CD14-positive monocyte (primary cell): ENCODE measurements around the gene REM1. TPM values are rescaled to one million over a fixed set of nuclear protein-coding genes. Genes with fewer than 3 reads are reported as not detected.

Source experiments
- DNase-seq, 3 donors: peaks; one replicate each; pipeline ENCODE4 v3.0.0-alpha.2; 2011 to 2022
- H2AFZ ChIP-seq: 2 replicates; pipeline ENCODE4 v1.6.0; 2012; ENCODE audit warnings: mild to moderate bottlenecking, low read depth, low read length, inconsistent platforms; ENCODE audit not compliant: insufficient read depth, poor library complexity, severe bottlenecking
- H3K27ac ChIP-seq, 2 donors: 1 replicate in 1 of 2; 2 replicates in 1 of 2; pipeline ENCODE4 v1.5.1; 2012 to 2013; ENCODE audit warnings: low read length in 2 of 2, control low read depth in 1 of 2, inconsistent platforms in 1 of 2, low read depth in 1 of 2, mild to moderate bottlenecking in 1 of 2
- H3K27me3 ChIP-seq, 2 donors: one replicate each; pipeline versions ENCODE4 v1.6.0 to v1.6.1; 2011 to 2013; ENCODE audit warnings: low read length in 2 of 2; ENCODE audit not compliant: control insufficient read depth in 2 of 2, insufficient read depth in 2 of 2
- H3K36me3 ChIP-seq, 2 donors: replicated peaks in 1 of 2; 1 replicate in 1 of 2; 2 replicates in 1 of 2; pipeline versions ENCODE4 v1.5.1 to v1.6.1; 2012 to 2013; ENCODE audit warnings: low read length in 2 of 2, control low read depth in 1 of 2, inconsistent platforms in 1 of 2, mild to moderate bottlenecking in 1 of 2; ENCODE audit not compliant: insufficient read depth in 2 of 2, control insufficient read depth in 1 of 2
- H3K4me1 ChIP-seq, 2 donors: 1 replicate in 1 of 2; 2 replicates in 1 of 2; pipeline versions ENCODE4 v1.5.1 to v1.6.1; 2012 to 2013; ENCODE audit warnings: low read length in 2 of 2, control low read depth in 1 of 2, inconsistent platforms in 1 of 2, mild to moderate bottlenecking in 1 of 2, moderate library complexity in 1 of 2; ENCODE audit not compliant: insufficient read depth in 2 of 2, control insufficient read depth in 1 of 2
- H3K4me2 ChIP-seq: replicated peaks from 2 replicates; pipeline ENCODE3; 2012; ENCODE audit warnings: low read length, moderate library complexity, mild to moderate bottlenecking; ENCODE audit not compliant: poor library complexity, severe bottlenecking; ENCODE audit errors: extremely low read depth
- H3K4me3 ChIP-seq, 3 experiments: fragments of 200-600 bp in 1 of 3; sonication (generic) in 1 of 3; replicated peaks in 1 of 3; 1 replicate in 2 of 3; 2 replicates in 1 of 3; pipeline ENCODE4 v1.5.1; 2011 to 2013; ENCODE audit warnings: low read length in 3 of 3, mild to moderate bottlenecking in 3 of 3, control low read depth in 2 of 3, low read depth in 2 of 3, inconsistent platforms in 1 of 3, moderate library complexity in 1 of 3
- H3K79me2 ChIP-seq: 2 replicates; pipeline ENCODE4 v1.6.0; 2012; ENCODE audit warnings: mild to moderate bottlenecking, control low read depth, inconsistent platforms, low read length, moderate library complexity; ENCODE audit not compliant: insufficient read depth
- H3K9ac ChIP-seq: 2 replicates; pipeline ENCODE4 v1.6.0; 2017; ENCODE audit warnings: low read length, mild to moderate bottlenecking; ENCODE audit not compliant: insufficient read depth, poor library complexity, severe bottlenecking
- H3K9me3 ChIP-seq, 2 donors: replicated peaks in 1 of 2; 1 replicate in 1 of 2; 2 replicates in 1 of 2; pipeline versions ENCODE4 v1.5.1 to v1.6.1; 2012 to 2013; ENCODE audit warnings: low read length in 2 of 2, control low read depth in 1 of 2; ENCODE audit not compliant: control insufficient read depth in 1 of 2, insufficient read depth in 1 of 2
- H4K20me1 ChIP-seq: 2 replicates; pipeline ENCODE4 v1.6.0; 2012; ENCODE audit warnings: mild to moderate bottlenecking, low read length, control low read depth, moderate library complexity; ENCODE audit not compliant: insufficient read depth
- H3K27ac Mint-ChIP-seq, 7 donors: one replicate each; pipeline ENCODE4 v1.8.0; 2020; ENCODE audit warnings: mild to moderate bottlenecking in 7 of 7, mixed read lengths in 7 of 7, moderate library complexity in 6 of 7, inconsistent platforms in 2 of 7
- H3K27me3 Mint-ChIP-seq, 3 donors: one replicate each; pipeline ENCODE4 v1.8.0; 2021 to 2022; ENCODE audit warnings: low read depth in 3 of 3, mild to moderate bottlenecking in 3 of 3, mixed read lengths in 3 of 3, moderate library complexity in 3 of 3, inconsistent platforms in 1 of 3
- H3K36me3 Mint-ChIP-seq, 2 donors: one replicate each; pipeline ENCODE4 v1.8.0; 2020; ENCODE audit warnings: mixed read lengths in 2 of 2, inconsistent platforms in 1 of 2, mild to moderate bottlenecking in 1 of 2
- H3K4me1 Mint-ChIP-seq: one replicate; pipeline ENCODE4 v1.8.0; 2020; ENCODE audit warnings: mild to moderate bottlenecking, mixed read lengths
- H3K4me3 Mint-ChIP-seq, 2 donors: one replicate each; pipeline ENCODE4 v1.8.0; 2020; ENCODE audit warnings: mild to moderate bottlenecking in 2 of 2, mixed read lengths in 2 of 2, moderate library complexity in 1 of 2
- H3K9me3 Mint-ChIP-seq, 7 donors: one replicate each; pipeline ENCODE4 v1.8.0; 2020 to 2022; ENCODE audit warnings: mixed read lengths in 7 of 7, mild to moderate bottlenecking in 6 of 7, moderate library complexity in 6 of 7, inconsistent platforms in 2 of 7
- WGBS: methylation state at CpG from one replicate; pipeline ENCODE4 v1.1.5; 2013; ENCODE audit warnings: missing lambda C conversion rate; ENCODE audit not compliant: insufficient coverage; 5-methylcytosine and 5-hydroxymethylcytosine counted together
- intact Hi-C, 2 donors: fragments of 100-400 bp; cut with micrococcal nuclease; formaldehyde crosslinking; loops; one replicate each; pipeline versions ENCODE4 v1.15.0 to v1.15.1; 2023
- polyA plus RNA-seq, 3 donors: library from polyadenylated mRNA; depleted of rRNA in 1 of 3; unstranded in 2 of 3; stranded (reverse) in 1 of 3; fragments of 300-500 nt in 2 of 3; fragments of >200 nt in 1 of 3; fragmentation: Illumina TruSeq in 2 of 3; gene quantifications; 1 replicate in 2 of 3; 2 replicates in 1 of 3; pipeline ENCODE4 v1.2.3, GENCODE V29; 2012 to 2021
- TF ChIP-seq, protein P1 (sequence below): fragments of 200-600 bp; IDR thresholded peaks from one replicate; pipeline ENCODE4 v1.8.0; 2022; ENCODE audit warnings: antibody characterized with exemption, mild to moderate bottlenecking

Gene REM1
- polyA plus RNA-seq, 3 donors = not detected

DNA sequence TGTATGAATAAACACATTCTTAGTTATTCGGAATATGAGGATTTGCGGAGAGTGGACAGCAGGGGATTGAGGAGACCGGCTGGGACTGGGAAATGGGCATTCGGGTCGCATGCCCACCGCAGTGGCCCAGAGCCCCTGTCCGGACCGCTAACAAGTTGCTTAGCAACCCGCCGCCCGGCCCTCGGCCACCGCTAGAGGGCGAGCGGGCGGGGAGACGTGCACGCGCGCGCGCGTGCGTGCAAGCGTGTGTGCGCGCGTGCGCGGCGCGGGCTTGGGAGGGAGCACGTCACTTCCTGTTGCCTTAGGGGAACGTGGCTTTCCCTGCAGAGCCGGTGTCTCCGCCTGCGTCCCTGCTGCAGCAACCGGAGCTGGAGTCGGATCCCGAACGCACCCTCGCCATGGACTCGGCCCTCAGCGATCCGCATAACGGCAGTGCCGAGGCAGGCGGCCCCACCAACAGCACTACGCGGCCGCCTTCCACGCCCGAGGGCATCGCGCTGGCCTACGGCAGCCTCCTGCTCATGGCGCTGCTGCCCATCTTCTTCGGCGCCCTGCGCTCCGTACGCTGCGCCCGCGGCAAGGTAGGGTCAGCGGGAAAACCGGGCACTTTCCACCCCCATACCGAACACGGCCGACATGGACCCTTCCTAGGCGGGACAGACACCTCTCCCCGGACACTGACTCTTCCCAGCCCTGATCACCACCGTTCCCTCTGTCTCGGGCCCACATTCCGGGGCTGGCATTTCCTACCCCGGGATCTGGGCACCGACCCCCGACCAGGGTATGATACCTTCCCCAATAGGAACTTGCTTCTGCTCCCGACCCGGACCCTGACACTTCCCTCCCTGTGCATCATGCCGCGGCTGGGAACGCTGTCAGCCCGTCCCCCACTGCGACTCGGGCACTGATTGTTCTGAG is 39.3 kb downstream of the REM1 start, which contains the start of gene HM13:
Gene HM13, plus strand, starts transcription at position 289 of the 918 bp plus-strand sequence. Its CDS starts 110 bp downstream, at position 399.
- Mint-ChIP-seq H3K27me3 (peaks cover 0 to 2% (median 0%) of the 10 kb centered on the region in 3 donors), H3K4me3 (peak within 1 kb of the TSS; percentile 59 to 64), H3K27ac (peak within 1 kb of the TSS in 6 of 7 donors; percentile 42 to 90 (median 80)), H3K9me3 (peaks cover 0 to 2% (median 0%) of the 10 kb centered on the region in 7 donors), H3K4me1 (peaks cover 10% of the 10 kb centered on the region), H3K36me3 (peaks cover 3 to 8% of the 10 kb centered on the region in 2 donors)
- H3K27ac ChIP-seq = peak within 1 kb of the TSS; percentile 66 to 95
- intact Hi-C loops = no loop called here
- H3K9ac ChIP-seq = peak within 1 kb of the TSS; percentile 94
- peaks cover 3 to 8% of the 10 kb centered on the region in 2 donors for H3K36me3 ChIP-seq
- H3K27me3 ChIP-seq = no peaks in the 10 kb centered on the region
- WGBS = 0% methylated on average over 85 of the region's 86 CpGs
- H3K4me2 ChIP-seq = peak within 1 kb of the TSS; percentile 87
- peak within 1 kb of the TSS; percentile 69 to 91 (median 85) for H3K4me3 ChIP-seq
- peaks cover 40% of the 10 kb centered on the region for H4K20me1 ChIP-seq
- DNase-seq = peak; percentile 91 to 95 (median 94)
- TF ChIP-seq, protein P1, sequence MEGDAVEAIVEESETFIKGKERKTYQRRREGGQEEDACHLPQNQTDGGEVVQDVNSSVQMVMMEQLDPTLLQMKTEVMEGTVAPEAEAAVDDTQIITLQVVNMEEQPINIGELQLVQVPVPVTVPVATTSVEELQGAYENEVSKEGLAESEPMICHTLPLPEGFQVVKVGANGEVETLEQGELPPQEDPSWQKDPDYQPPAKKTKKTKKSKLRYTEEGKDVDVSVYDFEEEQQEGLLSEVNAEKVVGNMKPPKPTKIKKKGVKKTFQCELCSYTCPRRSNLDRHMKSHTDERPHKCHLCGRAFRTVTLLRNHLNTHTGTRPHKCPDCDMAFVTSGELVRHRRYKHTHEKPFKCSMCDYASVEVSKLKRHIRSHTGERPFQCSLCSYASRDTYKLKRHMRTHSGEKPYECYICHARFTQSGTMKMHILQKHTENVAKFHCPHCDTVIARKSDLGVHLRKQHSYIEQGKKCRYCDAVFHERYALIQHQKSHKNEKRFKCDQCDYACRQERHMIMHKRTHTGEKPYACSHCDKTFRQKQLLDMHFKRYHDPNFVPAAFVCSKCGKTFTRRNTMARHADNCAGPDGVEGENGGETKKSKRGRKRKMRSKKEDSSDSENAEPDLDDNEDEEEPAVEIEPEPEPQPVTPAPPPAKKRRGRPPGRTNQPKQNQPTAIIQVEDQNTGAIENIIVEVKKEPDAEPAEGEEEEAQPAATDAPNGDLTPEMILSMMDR = peak; percentile 99
- H3K4me1 ChIP-seq = peaks cover 42 to 44% of the 10 kb centered on the region in 2 donors
- no peaks in the 10 kb centered on the region for H3K9me3 ChIP-seq
- H2AFZ ChIP-seq = peak within 1 kb of the TSS; percentile 76
- peaks cover 52% of the 10 kb centered on the region for H3K79me2 ChIP-seq

DNA sequence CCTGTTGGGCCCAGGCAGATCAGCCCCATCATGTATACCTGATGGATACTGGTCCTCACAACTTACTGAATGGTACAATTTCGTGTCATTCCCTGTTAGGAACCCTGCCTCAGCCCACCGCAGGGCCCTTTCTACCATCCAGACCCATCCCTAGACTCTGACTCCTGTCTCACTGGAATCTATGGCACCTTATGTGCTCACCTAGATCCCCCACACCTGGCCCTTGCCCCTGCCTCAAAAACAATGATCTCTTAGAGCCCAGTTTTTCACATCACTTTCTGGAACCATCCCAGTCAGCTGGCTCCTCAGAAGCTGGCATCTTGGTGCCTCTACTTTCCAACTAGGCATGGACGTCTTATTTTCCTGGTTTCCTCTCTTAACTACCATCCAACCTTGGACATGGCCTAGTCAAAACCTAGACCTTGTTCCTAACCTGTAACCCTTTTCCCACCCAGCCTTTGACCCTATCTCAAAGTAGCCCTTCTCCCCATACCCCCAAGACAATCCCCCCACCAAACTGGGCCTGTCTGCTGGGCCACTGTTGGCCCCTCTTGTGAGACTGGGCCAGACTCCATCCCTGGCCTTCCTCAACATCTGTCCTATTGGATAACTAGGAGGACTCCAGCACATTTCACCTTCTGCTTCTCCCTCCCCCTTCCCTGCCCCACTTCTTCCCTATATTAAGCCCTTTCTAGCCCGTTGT is 40.1 kb downstream of the REM1 start:
- peaks cover 50% of the 10 kb centered on the region in 2 donors for H3K4me1 ChIP-seq
- peak overlapping the region; percentile 87 for H3K4me2 ChIP-seq
- DNase-seq = no peak
- H3K36me3 ChIP-seq = peaks cover 3 to 14% of the 10 kb centered on the region in 2 donors
- intact Hi-C loops = no loop called here
- H3K9me3 ChIP-seq = no peaks in the 10 kb centered on the region
- H4K20me1 ChIP-seq = peaks cover 42% of the 10 kb centered on the region
- peak overlapping the region; percentile 69 to 91 (median 85) for H3K4me3 ChIP-seq
- 9% methylated on average over 4 of the region's 4 CpGs for WGBS
- peaks cover 60% of the 10 kb centered on the region for H3K79me2 ChIP-seq
- H2AFZ ChIP-seq = peak overlapping the region; percentile 76
- peaks cover 18% of the 10 kb centered on the region for H3K4me1 Mint-ChIP-seq
- H3K4me3 Mint-ChIP-seq = no peak overlapping the region
- H3K9me3 Mint-ChIP-seq = no peaks in the 10 kb centered on the region
- H3K36me3 Mint-ChIP-seq = peaks cover 3 to 16% of the 10 kb centered on the region in 2 donors
- no peaks in the 10 kb centered on the region for H3K27me3 ChIP-seq
- H3K27ac ChIP-seq = peak overlapping the region; percentile 66 to 95
- no peak overlapping the region for H3K27ac Mint-ChIP-seq
- peaks cover 0 to 2% (median 0%) of the 10 kb centered on the region in 3 donors for H3K27me3 Mint-ChIP-seq
- TF ChIP-seq, protein P1 = no peak
- peak overlapping the region; percentile 94 for H3K9ac ChIP-seq
